ENCODE results near the gene COLEC12.

COLEC12 gene

GRCh38 chr18:389658-390357, 110.7 kb downstream of the COLEC12 start:
- no peak for DNase-seq (ENCODE audit: low read depth in 2 of 2)

- DNase-seq (ENCODE audit: low read depth in 2 of 2) = no peak
Measured at GRCh38 chr18:388200-388599, 112.3 kb downstream of the COLEC12 start.

- DNase-seq (ENCODE audit: low read depth in 2 of 2) = no peak
Measured at GRCh38 chr18:386994-387393, 113.5 kb downstream of the COLEC12 start.

- DNase-seq (ENCODE audit: low read depth in 2 of 2) = no peak
Measured at GRCh38 chr18:384897-385296, 115.6 kb downstream of the COLEC12 start.

- DNase-seq (ENCODE audit: low read depth in 2 of 2) = no peak
Measured at GRCh38 chr18:383135-383534, 117.4 kb downstream of the COLEC12 start.

- DNase-seq (ENCODE audit: low read depth in 2 of 2) = no peak
Measured at GRCh38 chr18:382423-382984, 118.0 kb downstream of the COLEC12 start.

GRCh38 chr18:379681-380330, 120.7 kb downstream of the COLEC12 start:
- no peak for DNase-seq (ENCODE audit: low read depth in 2 of 2)

- no peak for DNase-seq (ENCODE audit: low read depth in 2 of 2)
Measured at GRCh38 chr18:378079-378478, 122.4 kb downstream of the COLEC12 start.

- no peak for DNase-seq (ENCODE audit: low read depth in 2 of 2)
Measured at GRCh38 chr18:377088-377487, 123.4 kb downstream of the COLEC12 start.

- no peak for DNase-seq (ENCODE audit: low read depth in 2 of 2)
Measured at GRCh38 chr18:376311-376710, 124.2 kb downstream of the COLEC12 start.

GRCh38 chr18:374721-375168, 125.8 kb downstream of the COLEC12 start:
- DNase-seq (ENCODE audit: low read depth in 2 of 2) = no peak

GRCh38 chr18:373780-374179, 126.7 kb downstream of the COLEC12 start:
- DNase-seq (ENCODE audit: low read depth in 2 of 2) = no peak

- no peak for DNase-seq (ENCODE audit: low read depth in 2 of 2)
Measured at GRCh38 chr18:371609-371982, 128.9 kb downstream of the COLEC12 start.

- DNase-seq (ENCODE audit: low read depth in 2 of 2) = no peak
Measured at GRCh38 chr18:370751-371608, 129.5 kb downstream of the COLEC12 start.

- DNase-seq (ENCODE audit: low read depth in 2 of 2) = no peak
Measured at GRCh38 chr18:369224-370015, 131.1 kb downstream of the COLEC12 start.

- DNase-seq (ENCODE audit: low read depth in 2 of 2) = no peak
Measured at GRCh38 chr18:366466-367061, 133.9 kb downstream of the COLEC12 start.

GRCh38 chr18:365651-366050, 134.8 kb downstream of the COLEC12 start:
- DNase-seq (ENCODE audit: low read depth in 2 of 2) = no peak

GRCh38 chr18:364256-364826, 136.2 kb downstream of the COLEC12 start:
- no peak for DNase-seq (ENCODE audit: low read depth in 2 of 2)

GRCh38 chr18:363301-364085, 137.0 kb downstream of the COLEC12 start:
- DNase-seq (ENCODE audit: low read depth in 2 of 2) = no peak

Data from stimulated activated CD8-positive, alpha-beta memory T cell treated with anti-CD3 and anti-CD28 coated beads, Interleukin-15, amount 100 ng/mL, for 4 hours (primary cell).